A673 (cell line): ENCODE results near the gene FLYWCH1. TPM values are rescaled to one million over a fixed set of nuclear protein-coding genes. Genes with fewer than 3 reads are reported as not detected.

Source experiments
- BruUV-seq: library from RNA; stranded (reverse); fragments of 400-500 nt; replicated peaks from 2 replicates; lab custom pipeline; 2021; lab: Mats Ljungman, UMichigan
- CTCF ChIA-PET: fragments of 300-600 bp; sonication (Branson Sonifier 250); formaldehyde crosslinking; loops from one replicate; lab custom pipeline; 2022; ENCODE audit warnings: antibody characterized with exemption; lab: Charles Lee
- POLR2A ChIA-PET: fragments of 300-600 bp; sonication (Branson Sonifier 250); formaldehyde crosslinking; loops from one replicate; lab custom pipeline; 2022; ENCODE audit warnings: antibody characterized with exemption; ENCODE audit not compliant: low non-redundant PET; lab: Charles Lee
- DNase-seq: peaks from one replicate; pipeline ENCODE4 v3.0.0-alpha.2; 2015; ENCODE audit warnings: low spot score
- H3K27ac ChIP-seq: fragments of 200-600 bp; sonication (generic); 2 replicates; pipeline ENCODE4 v1.5.1; 2016; ENCODE audit warnings: mixed run types, low read depth, mild to moderate bottlenecking, mixed read lengths, antibody characterized with exemption, low read length; ENCODE audit not compliant: poor library complexity, severe bottlenecking
- H3K27me3 ChIP-seq: fragments of 200-600 bp; sonication (generic); replicated peaks from 2 replicates; pipeline ENCODE4 v1.6.1; 2017; ENCODE audit warnings: mixed run types, low read depth, mild to moderate bottlenecking, mixed read lengths, antibody characterized with exemption, low read length; ENCODE audit not compliant: insufficient read depth, poor library complexity
- H3K36me3 ChIP-seq: fragments of 200-600 bp; sonication (generic); 2 replicates; pipeline ENCODE4 v1.6.1; 2016; ENCODE audit warnings: mixed run types, mild to moderate bottlenecking, mixed read lengths, antibody characterized with exemption, low read length; ENCODE audit not compliant: insufficient read depth, poor library complexity, severe bottlenecking
- H3K4me1 ChIP-seq: fragments of 200-600 bp; sonication (generic); 2 replicates; pipeline ENCODE4 v1.6.1; 2017; ENCODE audit warnings: mixed run types, mild to moderate bottlenecking, mixed read lengths, antibody characterized with exemption, low read length; ENCODE audit not compliant: insufficient read depth, poor library complexity, severe bottlenecking
- H3K4me3 ChIP-seq: fragments of 200-600 bp; sonication (generic); 2 replicates; pipeline ENCODE4 v1.5.1; 2016; ENCODE audit warnings: low read depth, mixed run types, mild to moderate bottlenecking, mixed read lengths, low read length; ENCODE audit not compliant: poor library complexity, severe bottlenecking
- H3K9me3 ChIP-seq: fragments of 200-600 bp; sonication (generic); 2 replicates; pipeline ENCODE4 v1.6.1; 2016; ENCODE audit warnings: mixed run types, low read depth, mild to moderate bottlenecking, mixed read lengths, antibody characterized with exemption, low read length; ENCODE audit not compliant: poor library complexity, severe bottlenecking
- EZH2 ChIP-seq: fragments of 200-600 bp; sonication (generic); IDR thresholded peaks from 2 replicates; pipeline ENCODE4 v1.6.1; 2017; ENCODE audit warnings: borderline replicate concordance, low read depth, mild to moderate bottlenecking, mixed read lengths, antibody characterized with exemption, low read length; ENCODE audit not compliant: poor library complexity, severe bottlenecking
- intact Hi-C: fragments of 100-400 bp; cut with micrococcal nuclease; formaldehyde crosslinking; loops from one replicate; pipeline ENCODE4 v1.10.0; 2022; ENCODE audit not compliant: unreplicated experiment
- total RNA-seq: library from RNA; stranded (reverse); gene quantifications from 2 replicates; pipeline ENCODE4 v1.2.3, GENCODE V29; 2021
- TF ChIP-seq, protein P1 (sequence below): fragments of 300-800, 200-600 bp; sonication (generic); conservative IDR thresholded peaks from 2 replicates; pipeline ENCODE4 v1.5.1; 2017; ENCODE audit warnings: low read depth, mild to moderate bottlenecking, antibody characterized with exemption, low read length, moderate library complexity, mixed read lengths

The FLYWCH1 gene
- total RNA-seq, 1 experiment from 2014 or later = 46.8 TPM

DNA sequence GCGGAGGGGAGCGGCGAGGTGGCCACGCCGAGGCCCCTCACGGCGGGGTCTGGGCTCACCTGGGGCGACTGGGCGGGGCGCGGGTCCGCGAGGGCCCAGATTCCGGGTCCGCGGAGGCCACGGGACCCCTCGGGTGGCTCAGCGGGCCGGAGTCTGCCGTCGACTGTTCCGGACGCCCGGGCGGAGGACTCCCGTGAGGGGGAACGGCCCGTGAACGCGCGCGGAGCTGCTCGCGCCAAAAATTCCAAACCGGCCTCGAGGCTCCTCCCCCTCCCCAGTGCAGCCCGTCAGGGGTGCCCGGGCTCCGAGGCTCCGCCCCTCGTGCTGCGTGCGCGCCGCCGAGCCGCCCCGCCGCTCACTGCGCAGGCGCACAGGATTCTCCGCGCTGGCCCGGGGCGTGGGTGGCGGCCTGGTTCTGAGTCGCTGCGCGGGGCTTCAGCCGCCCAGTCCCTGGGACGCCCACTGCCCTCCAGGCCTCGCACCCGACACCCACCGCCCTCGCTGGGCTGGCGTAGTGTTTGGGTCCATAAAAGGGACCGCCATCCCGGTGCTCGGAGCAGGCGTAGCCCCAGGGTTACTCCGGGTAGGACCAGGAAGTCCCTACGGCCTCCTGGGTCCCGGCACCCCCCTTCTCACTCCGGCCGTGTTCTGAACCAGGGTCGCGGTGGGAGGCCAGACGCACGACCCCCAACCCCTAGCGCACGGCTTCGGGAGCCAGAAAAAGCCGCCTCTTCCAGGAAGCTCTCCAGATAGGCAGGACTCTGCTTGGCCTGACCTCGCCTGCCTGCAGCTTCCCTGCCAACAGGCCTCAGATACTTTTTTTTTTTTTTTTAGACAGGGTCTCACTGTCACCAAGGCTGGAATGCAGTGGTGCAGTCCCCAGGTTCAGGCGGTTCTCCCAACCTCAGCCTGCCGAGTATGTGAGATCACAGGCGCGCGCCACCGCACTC, 68.8 kb downstream of the FLYWCH1 start, which contains the start of gene PKMYT1:
Gene PKMYT1, minus strand, starts transcription at position 220 of the 950 bp plus-strand sequence. CDS start 789 bp downstream, outside the sequence.
- POLR2A ChIA-PET = no interaction called here
- Histone ChIP-seq H3K4me1 (peaks cover 10% of the 10 kb centered on the region), H3K9me3 (no peaks in the 10 kb centered on the region), H3K4me3 (peak within 1 kb of the TSS; percentile 87), H3K27me3 (no peaks in the 10 kb centered on the region), H3K27ac (peak within 1 kb of the TSS; percentile 87), H3K36me3 (peaks cover 15% of the 10 kb centered on the region)
- DNase-seq = peak; percentile 94
- TF ChIP-seq EZH2 = no peak
- CTCF ChIA-PET = no interaction called here
- intact Hi-C loops = no loop called here
- BruUV-seq = TSS peak; percentile 85

DNA sequence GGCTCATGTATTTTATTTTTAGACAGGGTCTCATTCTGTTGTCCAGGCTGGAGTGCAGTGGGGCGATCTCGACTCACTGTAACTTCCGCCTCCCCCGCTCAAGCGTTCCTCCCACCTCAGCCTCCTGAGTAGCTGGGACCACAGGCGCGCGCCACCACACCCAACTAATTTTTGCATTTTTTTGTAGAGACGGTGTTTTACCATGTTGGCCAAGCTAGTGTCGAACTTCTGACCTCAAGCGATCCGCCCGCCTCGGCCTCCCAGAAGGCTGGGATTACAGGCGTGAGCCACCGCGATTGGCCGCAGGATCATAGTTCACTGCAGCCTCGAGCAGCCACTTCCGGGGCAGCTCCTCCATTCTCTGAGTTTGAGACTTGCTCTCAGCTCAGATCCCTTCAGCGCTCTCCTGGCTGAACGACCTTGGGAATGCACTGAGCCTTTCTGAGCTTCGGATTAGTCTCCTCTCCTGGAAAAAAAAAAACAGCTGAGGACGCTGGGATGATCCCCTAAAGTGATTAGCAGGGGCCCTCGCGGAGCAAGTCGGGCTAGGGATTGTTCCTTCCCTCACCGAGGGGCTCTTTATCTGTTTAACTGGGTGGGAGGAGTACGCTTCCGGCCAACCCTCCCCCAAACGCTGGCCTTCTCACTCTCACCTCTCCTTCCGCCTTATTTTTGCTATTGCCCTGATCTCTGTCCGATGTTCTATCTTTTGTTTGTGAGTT, 69.6 kb downstream of the FLYWCH1 start:
- peak overlapping the region; percentile 87 for H3K4me3 ChIP-seq
- CTCF ChIA-PET = interaction anchor here (0.6 kb wide), 1 partner anchor 54 kb away, joined by 3 read pairs; no protein-coding TSS in a partner anchor

DNA sequence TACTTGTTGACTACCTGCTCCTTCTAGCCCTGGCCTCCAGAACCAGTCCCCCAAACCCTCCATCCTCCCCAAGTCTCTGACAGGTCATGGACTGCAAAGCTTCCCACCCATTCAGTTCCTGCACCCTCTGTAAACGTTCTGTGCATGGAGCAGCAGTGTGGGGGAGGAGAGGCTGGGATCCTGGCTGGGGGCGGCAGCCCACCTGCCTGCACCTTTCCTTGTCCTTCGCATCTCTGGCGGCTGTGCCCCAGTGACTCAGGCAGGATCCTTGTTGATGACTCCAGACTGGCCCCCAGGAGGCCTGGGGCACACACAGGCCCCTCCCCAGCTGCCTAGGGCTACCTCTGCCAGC, 70.1 kb downstream of the FLYWCH1 start:
- H3K27ac ChIP-seq = no peak overlapping the region
- POLR2A ChIA-PET = no interaction called here
- no peak for TF ChIP-seq EZH2
- TF ChIP-seq, protein P1, sequence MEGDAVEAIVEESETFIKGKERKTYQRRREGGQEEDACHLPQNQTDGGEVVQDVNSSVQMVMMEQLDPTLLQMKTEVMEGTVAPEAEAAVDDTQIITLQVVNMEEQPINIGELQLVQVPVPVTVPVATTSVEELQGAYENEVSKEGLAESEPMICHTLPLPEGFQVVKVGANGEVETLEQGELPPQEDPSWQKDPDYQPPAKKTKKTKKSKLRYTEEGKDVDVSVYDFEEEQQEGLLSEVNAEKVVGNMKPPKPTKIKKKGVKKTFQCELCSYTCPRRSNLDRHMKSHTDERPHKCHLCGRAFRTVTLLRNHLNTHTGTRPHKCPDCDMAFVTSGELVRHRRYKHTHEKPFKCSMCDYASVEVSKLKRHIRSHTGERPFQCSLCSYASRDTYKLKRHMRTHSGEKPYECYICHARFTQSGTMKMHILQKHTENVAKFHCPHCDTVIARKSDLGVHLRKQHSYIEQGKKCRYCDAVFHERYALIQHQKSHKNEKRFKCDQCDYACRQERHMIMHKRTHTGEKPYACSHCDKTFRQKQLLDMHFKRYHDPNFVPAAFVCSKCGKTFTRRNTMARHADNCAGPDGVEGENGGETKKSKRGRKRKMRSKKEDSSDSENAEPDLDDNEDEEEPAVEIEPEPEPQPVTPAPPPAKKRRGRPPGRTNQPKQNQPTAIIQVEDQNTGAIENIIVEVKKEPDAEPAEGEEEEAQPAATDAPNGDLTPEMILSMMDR = no peak
- no TSS peak for BruUV-seq
- DNase-seq = no peak
- CTCF ChIA-PET = interaction anchor here (0.6 kb wide), 1 partner anchor 55 kb away, joined by 3 read pairs; no protein-coding TSS in a partner anchor
- no peak overlapping the region for H3K4me3 ChIP-seq
- intact Hi-C loops = no loop called here
- H3K36me3 ChIP-seq = peaks cover 3% of the 10 kb centered on the region
- peaks cover 10% of the 10 kb centered on the region for H3K4me1 ChIP-seq
- no peaks in the 10 kb centered on the region for H3K27me3 ChIP-seq
- H3K9me3 ChIP-seq = no peaks in the 10 kb centered on the region

More for the DNA sequence above, 69.6 kb downstream of the FLYWCH1 start:
- Histone ChIP-seq H3K27ac (no peak overlapping the region), H3K27me3 (no peaks in the 10 kb centered on the region), H3K9me3 (no peaks in the 10 kb centered on the region), H3K36me3 (peaks cover 8% of the 10 kb centered on the region), H3K4me1 (peaks cover 10% of the 10 kb centered on the region)
- POLR2A ChIA-PET = no interaction called here
- no TSS peak for BruUV-seq
- no peak for DNase-seq
- TF ChIP-seq, protein P1 = no peak
- no peak for TF ChIP-seq EZH2
- intact Hi-C loops = no loop called here
